Ishikawa (cell line): ENCODE results near the gene DPT.

Experiments
- CEBPB ChIP-seq: IDR thresholded peaks from 2 replicates; pipeline ENCODE4 v1.6.1; 2012
- CREB1 ChIP-seq: IDR thresholded peaks from 2 replicates; pipeline ENCODE4 v1.6.1; 2012; ENCODE audit warnings: low read depth
- EGR1 ChIP-seq: IDR thresholded peaks from 2 replicates; pipeline ENCODE4 v1.6.1; 2012
- EP300 ChIP-seq: IDR thresholded peaks from 2 replicates; pipeline ENCODE4 v1.6.1; 2012; ENCODE audit warnings: borderline replicate concordance
- FOXM1 ChIP-seq: IDR thresholded peaks from 2 replicates; pipeline ENCODE4 v1.6.1; 2012; ENCODE audit warnings: low read depth, borderline replicate concordance
- MAX ChIP-seq: IDR thresholded peaks from 2 replicates; pipeline ENCODE4 v1.6.1; 2012
- NFIC ChIP-seq: IDR thresholded peaks from 2 replicates; pipeline ENCODE4 v1.6.1; 2012
- RAD21 ChIP-seq: IDR thresholded peaks from 2 replicates; pipeline ENCODE4 v1.6.1; 2012; ENCODE audit warnings: low read depth
- REST ChIP-seq: IDR thresholded peaks from 2 replicates; pipeline ENCODE4 v1.6.1; 2012; ENCODE audit warnings: low read depth, mild to moderate bottlenecking
- TAF1 ChIP-seq: IDR thresholded peaks from 2 replicates; pipeline ENCODE4 v1.6.1; 2012; ENCODE audit warnings: low read depth, mild to moderate bottlenecking
- TCF12 ChIP-seq: IDR thresholded peaks from 2 replicates; pipeline ENCODE4 v1.6.1; 2012; ENCODE audit warnings: low read depth
- TEAD4 ChIP-seq: IDR thresholded peaks from 2 replicates; pipeline ENCODE4 v1.6.1; 2012
- USF1 ChIP-seq: IDR thresholded peaks from 2 replicates; pipeline ENCODE4 v1.6.1; 2012
- YY1 ChIP-seq: IDR thresholded peaks from 2 replicates; pipeline ENCODE4 v1.6.1; 2012; ENCODE audit warnings: low read depth
- ZBTB7A ChIP-seq: IDR thresholded peaks from 2 replicates; pipeline ENCODE4 v1.6.1; 2012; ENCODE audit warnings: low read depth

Gene DPT

GRCh38 chr1:168751195-168751650 lies 22.2 kb upstream of the DPT start:
- no peak for TF ChIP-seq EP300
- no peak for TF ChIP-seq TAF1
- no peak for TF ChIP-seq ZBTB7A
- TF ChIP-seq FOXM1 = no peak
- no peak for TF ChIP-seq RAD21
- no peak for TF ChIP-seq TCF12
- no peak for TF ChIP-seq USF1
- TF ChIP-seq EGR1 = no peak
- TF ChIP-seq CREB1 = no peak

- no peak for TF ChIP-seq USF1
- no peak for TF ChIP-seq CEBPB
- no peak for TF ChIP-seq REST
Measured at GRCh38 chr1:168742994-168743650, 14.1 kb upstream of the DPT start.

- TF ChIP-seq YY1 (no peak), ZBTB7A (no peak), TCF12 (no peak), CREB1 (no peak), TAF1 (no peak), EGR1 (no peak), NFIC (no peak), REST (no peak), RAD21 (no peak), USF1 (no peak), MAX (no peak), TEAD4 (no peak), EP300 (no peak)
Measured at GRCh38 chr1:168742386-168742785, 13.4 kb upstream of the DPT start.

GRCh38 chr1:168739908-168740307 lies 10.9 kb upstream of the DPT start:
- TF ChIP-seq CEBPB (no peak), REST (no peak), EP300 (no peak), MAX (no peak), TCF12 (no peak), RAD21 (no peak), YY1 (no peak)
